Measurements from ENCODE around the gene MTMR3. TPM values are rescaled to one million over a fixed set of nuclear protein-coding genes. Genes with fewer than 3 reads are reported as not detected.
"Not testable (repeated sequence)": the region's sequence is repeated elsewhere in the genome, so short reads cannot be mapped to it uniquely, and the experiment has no call there.

MTMR3 gene
- total and polyA plus RNA-seq, 2 of the 8 experiments (the other 6 are each of a cell fraction or from before 2014, with no cell fraction given) = 16.9 to 18.5 TPM

DNA sequence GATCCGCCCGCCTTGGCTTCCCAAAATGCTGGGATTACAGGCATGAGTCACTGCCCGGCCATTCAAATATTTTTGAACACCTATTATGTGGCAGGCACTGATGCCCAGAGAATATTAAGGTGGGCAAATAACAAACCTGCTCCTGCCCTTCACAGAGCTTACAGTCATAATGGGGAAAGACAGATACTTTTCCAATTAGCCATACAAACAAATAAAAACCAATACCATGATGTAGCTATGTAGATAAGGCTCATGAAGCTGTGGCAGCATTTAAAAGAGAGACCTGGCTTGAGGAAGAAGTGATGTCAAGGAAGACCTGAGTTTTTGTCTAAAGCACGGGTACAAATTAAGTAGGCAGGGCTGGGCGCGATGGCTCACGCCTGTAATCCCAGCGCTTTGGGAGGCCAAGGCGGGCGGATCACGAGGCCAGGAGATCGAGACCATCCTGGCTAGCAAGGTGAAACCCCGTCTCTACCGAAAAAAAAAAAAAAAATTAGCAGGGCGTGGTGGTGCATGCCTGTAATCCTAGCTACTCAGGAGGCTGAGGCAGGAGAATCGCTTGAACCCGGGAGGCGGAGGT, 46.1 kb upstream of the MTMR3 start:
- FAIRE-seq; H4K5ac ChIP-seq (ENCODE audit: insufficient read length, low read depth, low read length); H2BK5ac ChIP-seq (ENCODE audit: low read depth, low read length); DNase-seq (ENCODE audit: low read depth in 1 of 2, low spot score in 2 of 2); H3K36me3 ChIP-seq (ENCODE audit: control insufficient read depth in 2 of 4, insufficient read depth in 4 of 4, low read length in 3 of 4); H3K79me1 ChIP-seq (ENCODE audit: low read depth, low read length); H3K4me1 ChIP-seq (replicated peaks in 1 of 4; ENCODE audit: control insufficient read depth in 3 of 4, insufficient read depth in 4 of 4, low read length in 3 of 4); H2AK5ac ChIP-seq (ENCODE audit: low read depth, low read length); H3K9ac ChIP-seq (replicated peaks in 1 of 4; ENCODE audit: extremely low read depth in 1 of 4, low read depth in 3 of 4, low read length in 3 of 4); H2BK20ac ChIP-seq (ENCODE audit: low read length); H3K23ac ChIP-seq (ENCODE audit: insufficient read length); H4K91ac ChIP-seq (replicated peaks; ENCODE audit: insufficient read length, low read length); H3K56ac ChIP-seq (replicated peaks; ENCODE audit: insufficient read length, low read depth, low read length); H4K20me1 ChIP-seq (replicated peaks in 1 of 2; ENCODE audit: control insufficient read depth in 1 of 2, insufficient read depth in 2 of 2, low read length in 2 of 2); H3K79me2 ChIP-seq (ENCODE audit: control insufficient read depth in 1 of 2, insufficient read depth in 2 of 2, low read length in 2 of 2); H2BK15ac ChIP-seq (ENCODE audit: low read length); H2BK120ac ChIP-seq (replicated peaks; ENCODE audit: low read depth, low read length); H4K8ac ChIP-seq (ENCODE audit: extremely low read depth, insufficient read depth, low read length); H3K9me3 ChIP-seq (ENCODE audit: insufficient read depth in 2 of 2, low read depth in 1 of 2, low read length in 1 of 2); H3K18ac ChIP-seq (ENCODE audit: extremely low read depth, low read length); H2BK12ac ChIP-seq (ENCODE audit: low read depth, low read length); H3K27me3 ChIP-seq (replicated peaks in 1 of 4; ENCODE audit: control insufficient read depth in 3 of 4, extremely low read depth in 1 of 4, insufficient read depth in 3 of 4, low read length in 3 of 4); H3K27ac ChIP-seq (ENCODE audit: low read depth, low read length); H3K4ac ChIP-seq (replicated peaks; ENCODE audit: insufficient read length, low read depth, low read length); H2AFZ ChIP-seq (ENCODE audit: low read length); H3K23me2 ChIP-seq (ENCODE audit: low read depth, low read length); H3K14ac ChIP-seq (ENCODE audit: insufficient read length): not testable (repeated sequence)
- peak overlapping the region in 1 of 2 experiments; percentile 74; a peak in 1 of 4 replicates for H3K4me2 ChIP-seq (ENCODE audit: insufficient read depth in 1 of 2, low read depth in 2 of 2, low read length in 2 of 2)
- ChIA-PET POLR2A (ENCODE audit: partially characterized antibody) (interaction anchor here (1.3 kb wide), 1 partner anchor 168 kb away, joined by 3 read pairs; no protein-coding TSS in a partner anchor), CTCF (ENCODE audit: partially characterized antibody) (interaction anchor here (0.6 to 1.7 kb wide), 9 partner anchors 7 to 588 kb away, joined by 3 to 4 read pairs (median 3); no protein-coding TSS in a partner anchor)
- WGBS, 2 experiments (ENCODE audit: extremely low coverage in 1 of 2, insufficient coverage in 1 of 2, insufficient read length in 1 of 2, insufficient replicate concordance in 2 of 2, low coverage in 1 of 2, low lambda C conversion rate in 2 of 2, missing lambda C conversion rate in 1 of 2) = 87% methylated on average over 16 of the region's 18 CpGs; no CpG with 5 or more reads in 1 of the 2 experiments
- H3K4me3 ChIP-seq (ENCODE audit: extremely low read depth in 1 of 4, insufficient read depth in 2 of 4, low read depth in 3 of 4, low read length in 4 of 4) = peak overlapping the region in 1 of 4 experiments; percentile 78; a peak in 3 of 8 replicates
